Middle frontal gyrus (tissue), 1 donor: ENCODE data around the gene IER3.

Experiments
- DNase-seq: peaks from one replicate; pipeline ENCODE4 v3.0.0-alpha.2; 2015; ENCODE audit warnings: low spot score; ENCODE audit errors: extremely low spot score

The IER3 gene

GRCh38 chr6:30707281-30707850, 37.0 kb downstream of the IER3 start:
- no peak for DNase-seq

GRCh38 chr6:30705620-30706019, 38.7 kb downstream of the IER3 start:
- no peak for DNase-seq

DNA sequence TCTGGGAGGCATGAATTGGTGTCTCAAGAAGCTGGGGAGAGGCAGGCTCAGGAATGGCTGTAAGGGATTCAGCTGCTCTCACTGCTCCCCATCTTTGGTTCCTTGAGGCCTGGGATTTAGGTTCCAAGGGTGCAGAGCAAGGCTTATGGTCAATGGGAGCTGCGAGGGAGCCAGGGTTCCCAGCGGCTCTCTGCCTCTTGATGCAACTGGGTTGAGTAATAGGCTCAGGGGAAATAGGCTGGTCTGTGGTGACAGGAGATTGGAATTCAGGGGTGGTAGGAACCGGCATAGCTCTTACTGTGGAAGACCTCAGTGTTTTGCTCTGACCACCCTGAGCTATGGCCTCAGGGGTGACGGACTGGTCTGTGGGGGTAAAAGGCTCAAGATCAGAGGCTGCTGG, 40.5 kb downstream of the IER3 start:
- DNase-seq, result no peak

GRCh38 chr6:30703011-30703410, 41.3 kb downstream of the IER3 start:
- no peak for DNase-seq

GRCh38 chr6:30700340-30700739, 44.0 kb downstream of the IER3 start:
- DNase-seq, result no peak

- DNase-seq, result no peak
Measured at GRCh38 chr6:30696432-30696831, 47.9 kb downstream of the IER3 start.
